Gastrocnemius medialis (tissue), 4 donors: ENCODE data around the gene AADACL4. TPM values are rescaled to one million over a fixed set of nuclear protein-coding genes. Genes with fewer than 3 reads are reported as not detected.

ENCODE experiments used
- ATAC-seq, 2 donors: fragments of 150-250 bp; one replicate each; pipeline ENCODE4 v1.9.1; 2016
- DNase-seq, 2 donors: peaks; one replicate each; pipeline ENCODE4 v3.0.0-alpha.2; 2019
- H3K27ac ChIP-seq, 4 donors: fragments of 200-600 bp; sonication (generic); 1 replicate in 1 of 4; 2 replicates in 3 of 4; pipeline ENCODE4 v1.5.1; 2016 to 2018; ENCODE audit warnings: mild to moderate bottlenecking in 2 of 4, moderate library complexity in 1 of 4
- H3K27me3 ChIP-seq, 3 donors: fragments of 200-600 bp; sonication (generic) in 2 of 3; 1 replicate in 1 of 3; 2 replicates in 2 of 3; pipeline versions ENCODE4 v1.5.1 to v1.6.0; 2016 to 2019; ENCODE audit warnings: mild to moderate bottlenecking in 1 of 3, moderate library complexity in 1 of 3
- H3K36me3 ChIP-seq, 2 donors: fragments of 200-600 bp; sonication (generic) in 1 of 2; one replicate each; pipeline ENCODE4 v1.5.1; 2017 to 2018
- H3K4me1 ChIP-seq, 2 donors: fragments of 200-600 bp; sonication (generic) in 1 of 2; one replicate each; pipeline ENCODE4 v1.5.1; 2016 to 2017; ENCODE audit warnings: mild to moderate bottlenecking in 2 of 2
- H3K4me3 ChIP-seq, 4 donors: fragments of 200-600 bp; sonication (generic) in 3 of 4; 1 replicate in 1 of 4; 2 replicates in 3 of 4; pipeline ENCODE4 v1.5.1; 2016 to 2019; ENCODE audit warnings: mild to moderate bottlenecking in 2 of 4
- H3K9me3 ChIP-seq, 3 donors: fragments of 200-600 bp; sonication (generic) in 2 of 3; 1 replicate in 1 of 3; 2 replicates in 2 of 3; pipeline ENCODE4 v1.5.1; 2016 to 2019
- CTCF ChIP-seq, 5 experiments: fragments of 450-650 bp in 3 of 5; fragments of 200-600 bp in 2 of 5; sonication (generic) in 2 of 5; IDR thresholded peaks in 4 of 5; conservative IDR thresholded peaks in 1 of 5; 1 replicate in 4 of 5; 2 replicates in 1 of 5; pipeline ENCODE4 v1.5.1; 2016 to 2019; ENCODE audit warnings: antibody characterized with exemption in 5 of 5, mild to moderate bottlenecking in 3 of 5, moderate library complexity in 3 of 5
- POLR2A ChIP-seq, 2 donors: fragments of 450-650 bp; IDR thresholded peaks; one replicate each; pipeline ENCODE4 v1.6.1; 2017; ENCODE audit warnings: antibody characterized with exemption in 2 of 2, mild to moderate bottlenecking in 2 of 2, moderate library complexity in 2 of 2
- in situ Hi-C, 4 donors: fragments of 200-750 bp; cut with MboI; loops; one replicate each; pipeline versions ENCODE4 v1.15.0 to v1.8.0; 2017; ENCODE audit warnings: low sequenced_read_pairs in 4 of 4
- intact Hi-C: fragments of 100-400 bp; cut with DNase I; formaldehyde crosslinking; loops from one replicate; pipeline ENCODE4 v1.15.1; 2023; ENCODE audit warnings: low total_unique reads
- total RNA-seq, 4 donors: library from RNA; depleted of rRNA; stranded (reverse); fragments of >200 nt; gene quantifications; one replicate each; pipeline versions ENCODE4 v1.1.0 to v1.2.3, GENCODE V29; 2016

Gene AADACL4
- total RNA-seq, 4 donors from 2014 or later: not detected

- H3K36me3 ChIP-seq: no peaks in the 10 kb centered on the region
- intact Hi-C loops: no loop called here
- DNase-seq: no peak
- in situ Hi-C loops: no loop called here
- peaks cover 14 to 18% of the 10 kb centered on the region in 2 donors for H3K4me1 ChIP-seq
- no peak overlapping the region for H3K4me3 ChIP-seq
- ATAC-seq: no peak
- no peak for TF ChIP-seq POLR2A (IDR thresholded peaks at IDR 0.05)
- no peak for TF ChIP-seq CTCF (IDR thresholded peaks at IDR 0.05 in 4 of 5, conservative IDR thresholded peaks at IDR 0.05 in 1 of 5)
- no peaks in the 10 kb centered on the region for H3K27me3 ChIP-seq
- no peak overlapping the region for H3K27ac ChIP-seq
- no peaks in the 10 kb centered on the region for H3K9me3 ChIP-seq
Measured at GRCh38 chr1:12697397-12697796, 53.5 kb downstream of the AADACL4 start.

GRCh38 chr1:12703821-12704451, 60.1 kb downstream of the AADACL4 start:
- Histone ChIP-seq H3K27ac (no peak overlapping the region), H3K27me3 (no peaks in the 10 kb centered on the region), H3K36me3 (no peaks in the 10 kb centered on the region), H3K9me3 (no peaks in the 10 kb centered on the region), H3K4me3 (no peak overlapping the region), H3K4me1 (no peaks in the 10 kb centered on the region)
- intact Hi-C loops: no loop called here
- ATAC-seq: no peak
- DNase-seq: no peak
- in situ Hi-C loops: no loop called here
- TF ChIP-seq CTCF (IDR thresholded peaks at IDR 0.05 in 4 of 5, conservative IDR thresholded peaks at IDR 0.05 in 1 of 5) (no peak), POLR2A (IDR thresholded peaks at IDR 0.05) (no peak)

GRCh38 chr1:12706061-12706460, 62.2 kb downstream of the AADACL4 start:
- no peaks in the 10 kb centered on the region for H3K9me3 ChIP-seq
- TF ChIP-seq CTCF (IDR thresholded peaks at IDR 0.05 in 4 of 5, conservative IDR thresholded peaks at IDR 0.05 in 1 of 5) (no peak), POLR2A (IDR thresholded peaks at IDR 0.05) (no peak)
- no peak overlapping the region for H3K27ac ChIP-seq
- ATAC-seq (no peak), DNase-seq (no peak)
- no peak overlapping the region for H3K4me3 ChIP-seq
- no peaks in the 10 kb centered on the region for H3K27me3 ChIP-seq
- H3K4me1 ChIP-seq: no peaks in the 10 kb centered on the region
- intact Hi-C loops (no loop called here), in situ Hi-C loops (no loop called here)
- no peaks in the 10 kb centered on the region for H3K36me3 ChIP-seq

GRCh38 chr1:12708396-12709090, 64.7 kb downstream of the AADACL4 start:
- in situ Hi-C loops: no loop called here
- Histone ChIP-seq H3K9me3 (no peaks in the 10 kb centered on the region), H3K4me3 (no peak overlapping the region), H3K36me3 (no peaks in the 10 kb centered on the region), H3K27ac (no peak overlapping the region), H3K27me3 (no peaks in the 10 kb centered on the region), H3K4me1 (no peaks in the 10 kb centered on the region)
- no peak for TF ChIP-seq CTCF (IDR thresholded peaks at IDR 0.05 in 4 of 5, conservative IDR thresholded peaks at IDR 0.05 in 1 of 5)
- no peak for TF ChIP-seq POLR2A (IDR thresholded peaks at IDR 0.05)
- DNase-seq (no peak), ATAC-seq (no peak)
- intact Hi-C loops: no loop called here
